HuH-7.5 (cell line): ENCODE results near the gene PRSS57.

Source experiments
- DNase-seq: peaks from one replicate; pipeline ENCODE4 v3.0.0; 2011; ENCODE audit warnings: low spot score

Gene PRSS57

DNA sequence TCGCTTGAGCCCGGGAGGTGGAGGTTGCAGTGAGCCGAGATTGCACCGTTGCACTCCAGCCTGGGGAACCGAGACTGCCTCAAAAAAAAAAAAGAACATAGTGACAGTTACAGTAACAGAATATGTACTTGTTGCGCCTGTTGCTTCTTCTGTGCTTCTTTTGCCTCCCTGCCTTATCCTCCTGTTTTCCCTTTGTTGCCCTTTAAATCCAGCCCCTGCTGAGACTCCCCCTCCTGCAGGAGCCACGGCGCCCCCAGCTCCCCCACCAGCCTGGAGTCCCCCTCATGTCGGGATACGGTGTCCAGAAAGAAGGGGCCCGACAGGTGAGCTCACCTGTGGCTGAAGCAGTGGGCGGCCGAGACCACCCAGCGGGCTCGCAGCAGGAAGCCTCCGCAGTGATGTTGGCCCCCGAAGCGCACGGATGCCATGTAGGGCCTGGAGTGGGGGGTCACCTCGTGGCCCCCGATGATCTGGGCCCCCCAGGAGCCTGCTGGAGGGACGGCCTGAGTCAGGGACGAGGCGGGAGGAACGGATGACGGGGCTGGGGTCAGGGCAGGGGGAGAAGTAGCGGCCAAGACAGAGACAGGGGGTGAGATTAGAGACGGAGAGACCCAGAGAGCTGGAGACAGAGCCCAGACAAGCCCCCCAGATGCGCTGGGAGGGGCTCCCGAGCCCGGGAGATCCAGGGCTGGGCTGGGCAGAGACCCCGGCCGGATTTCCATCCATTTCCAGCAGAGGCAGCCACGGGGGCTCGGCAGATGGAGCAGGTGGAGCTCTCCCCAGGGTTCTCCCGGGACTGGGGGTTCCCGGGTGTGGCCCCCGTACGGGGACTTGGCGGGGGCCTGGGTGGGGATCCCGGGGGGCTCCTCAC lies 536 bp downstream of the PRSS57 start:
- no peak for DNase-seq

DNA sequence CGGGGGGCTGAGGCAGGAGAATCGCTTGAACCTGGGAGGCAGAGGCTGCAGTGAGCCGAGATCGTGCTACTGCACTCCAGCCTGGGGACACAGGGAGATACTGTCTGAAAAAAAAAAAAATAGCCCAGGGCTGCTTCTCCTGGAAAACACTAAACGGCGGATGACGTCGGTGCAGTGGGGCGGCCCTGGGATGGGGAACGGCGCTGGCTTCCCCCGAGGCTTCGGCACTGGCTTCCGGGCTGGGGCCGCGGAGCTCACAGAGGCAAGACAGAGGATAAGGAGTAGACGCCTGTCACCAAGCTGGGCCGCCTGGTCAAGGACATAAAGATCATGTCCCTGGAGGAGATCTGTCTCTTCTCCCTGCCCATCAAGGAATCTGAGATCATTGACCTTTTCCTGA lies 5.0 kb downstream of the PRSS57 start:
- no peak for DNase-seq

DNA sequence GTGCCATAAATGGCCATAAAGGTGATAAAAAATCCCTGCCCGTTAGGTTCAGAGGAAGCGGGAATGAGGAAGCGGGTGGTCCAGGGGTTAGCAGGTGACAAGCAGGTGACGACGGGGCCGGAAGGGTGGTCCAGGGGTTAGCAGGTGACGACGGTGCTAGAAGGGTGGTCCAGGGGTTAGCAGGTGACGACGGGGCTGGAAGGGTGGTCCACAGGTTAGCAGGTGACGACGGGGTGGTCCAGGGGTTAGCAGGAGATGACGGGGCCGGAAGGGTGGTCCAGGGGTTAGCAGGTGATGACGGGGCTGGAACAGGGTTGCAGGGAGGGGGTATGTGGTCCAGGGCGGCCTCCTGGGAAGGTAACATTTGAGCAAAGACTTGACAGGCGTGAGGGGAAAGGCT lies 6.3 kb downstream of the PRSS57 start:
- DNase-seq, result no peak

DNA sequence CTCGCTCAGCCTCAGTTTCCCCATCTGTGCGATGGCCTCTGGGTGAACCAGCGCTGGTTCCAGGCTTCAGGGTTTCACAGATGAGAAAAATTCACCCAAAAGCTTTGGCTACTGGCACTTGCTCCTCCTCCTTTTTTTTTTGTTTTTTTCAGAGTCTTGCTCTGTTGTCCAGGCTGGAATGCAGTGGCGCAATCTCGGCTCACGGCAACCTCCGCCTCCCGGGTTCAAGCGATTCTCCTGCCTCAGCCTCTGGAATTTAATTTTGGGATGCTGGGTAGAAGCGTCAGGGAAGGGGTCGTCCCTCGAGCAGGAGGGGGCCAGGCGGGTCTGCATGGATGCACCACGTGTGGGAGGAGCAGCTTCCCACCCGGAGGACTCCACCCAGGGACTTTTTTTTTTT lies 7.0 kb downstream of the PRSS57 start:
- no peak for DNase-seq

DNA sequence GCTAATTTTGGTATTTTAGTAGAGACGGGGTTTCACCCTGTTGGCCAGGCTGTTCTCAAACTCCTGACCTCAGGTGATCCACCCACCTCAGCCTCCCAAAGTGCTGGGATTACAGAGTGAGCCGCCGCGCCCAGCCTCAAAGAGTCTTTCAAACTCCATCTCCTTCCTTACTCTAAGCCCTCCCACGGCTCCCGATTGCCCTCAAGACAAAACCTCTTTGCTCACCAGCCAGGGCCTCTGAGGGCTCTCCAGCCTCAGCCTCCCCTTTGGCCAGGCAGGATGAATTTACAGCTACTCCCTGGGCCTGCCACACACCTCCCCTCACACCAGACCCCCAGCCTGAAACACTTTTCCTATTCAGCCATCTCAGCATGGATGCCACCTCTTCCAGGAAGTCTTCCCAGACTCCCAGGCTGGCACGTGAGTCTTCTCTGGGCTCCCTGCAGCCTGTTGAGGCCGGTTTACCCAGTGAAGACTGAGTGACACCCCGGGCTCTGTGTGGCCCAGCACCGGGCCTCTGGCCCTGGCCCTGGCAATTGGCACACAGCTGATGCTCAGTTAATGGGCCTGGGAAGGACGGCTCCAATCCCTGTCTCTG lies 7.6 kb downstream of the PRSS57 start:
- DNase-seq, result no peak

DNA sequence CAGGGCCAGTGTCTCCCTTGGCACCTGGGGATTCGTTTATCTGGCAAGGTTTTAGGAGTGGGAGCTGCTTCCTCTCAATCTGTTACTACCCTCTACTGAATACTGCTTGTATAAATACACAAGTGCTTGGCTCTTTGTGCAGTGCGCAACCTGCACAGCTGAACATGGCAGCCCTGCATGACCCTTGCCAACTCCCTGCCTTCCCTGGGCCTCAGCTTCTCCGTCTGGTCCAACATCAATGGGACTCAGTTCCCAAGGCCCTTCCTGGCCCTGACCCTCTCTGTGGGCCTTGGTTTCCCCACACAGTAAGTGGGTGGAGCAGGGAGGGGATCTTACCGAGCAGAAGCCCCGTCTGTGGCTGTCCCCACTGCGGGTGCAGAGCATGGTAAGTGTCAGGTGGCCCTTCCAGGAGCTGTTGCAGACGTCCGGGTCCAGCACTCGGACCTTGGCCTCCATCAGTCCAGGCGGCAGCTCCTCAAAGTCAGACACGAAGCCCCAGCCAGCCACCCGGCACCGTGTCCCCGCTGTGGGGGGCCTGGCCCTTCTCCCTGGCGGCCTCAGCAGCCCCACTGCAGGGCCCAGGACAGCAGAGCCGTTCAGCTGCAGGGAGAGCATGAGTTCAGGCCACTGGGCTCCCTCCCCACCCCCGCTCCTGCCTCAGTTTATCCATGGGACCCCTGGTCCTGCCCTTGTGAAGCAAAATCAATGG lies 8.5 kb downstream of the PRSS57 start:
- no peak for DNase-seq

DNA sequence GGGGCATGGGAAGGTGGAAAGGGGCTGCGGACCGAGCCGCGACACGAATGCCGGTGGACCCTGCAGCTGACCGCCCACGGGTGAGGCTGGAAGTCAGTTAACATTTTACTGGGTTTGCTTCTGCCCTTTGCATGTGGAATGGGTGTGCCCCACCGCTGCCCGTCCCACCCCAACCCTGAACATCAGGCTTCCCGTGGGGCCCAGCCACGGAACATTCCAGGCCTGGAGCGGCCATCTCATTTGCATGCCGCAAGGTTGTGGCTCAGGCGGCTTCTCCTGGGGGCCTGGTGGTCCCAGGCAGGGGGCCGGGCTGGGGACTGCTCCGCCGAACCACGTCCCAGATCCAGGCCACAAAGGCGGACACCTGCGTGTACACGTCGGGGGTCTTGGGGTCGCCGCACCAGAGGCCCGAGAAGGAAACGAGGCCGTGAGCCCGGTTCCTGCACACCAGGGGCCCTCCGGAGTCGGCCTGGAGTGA lies 9.8 kb downstream of the PRSS57 start:
- peak; percentile 11 for DNase-seq

DNA sequence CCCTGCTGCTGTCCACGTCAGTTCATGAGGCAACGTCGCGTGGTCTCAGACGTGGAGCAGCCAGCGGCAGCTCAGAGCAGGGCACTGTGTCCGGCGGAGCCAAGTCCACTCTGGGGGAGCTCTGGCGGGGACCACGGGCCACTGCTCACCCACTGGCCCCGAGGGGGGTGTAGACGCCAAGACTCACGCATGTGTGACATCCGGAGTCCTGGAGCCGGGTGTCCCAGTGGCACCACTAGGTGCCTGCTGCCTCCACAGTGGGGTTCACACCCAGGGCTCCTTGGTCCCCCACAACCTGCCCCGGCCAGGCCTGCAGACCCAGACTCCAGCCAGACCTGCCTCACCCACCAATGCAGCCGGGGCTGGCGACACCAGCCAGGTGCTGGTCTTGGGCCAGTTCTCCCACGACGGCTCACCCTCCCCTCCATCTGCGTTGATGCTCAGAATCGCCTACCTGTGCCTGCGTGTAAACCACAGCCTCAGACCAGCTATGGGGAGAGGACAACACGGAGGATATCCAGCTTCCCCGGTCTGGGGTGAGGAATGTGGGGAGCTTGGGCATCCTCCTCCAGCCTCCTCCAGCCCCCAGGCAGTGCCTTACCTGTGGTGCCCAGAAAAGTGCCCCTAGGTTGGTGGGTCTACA lies 12.5 kb downstream of the PRSS57 start:
- no peak for DNase-seq

DNA sequence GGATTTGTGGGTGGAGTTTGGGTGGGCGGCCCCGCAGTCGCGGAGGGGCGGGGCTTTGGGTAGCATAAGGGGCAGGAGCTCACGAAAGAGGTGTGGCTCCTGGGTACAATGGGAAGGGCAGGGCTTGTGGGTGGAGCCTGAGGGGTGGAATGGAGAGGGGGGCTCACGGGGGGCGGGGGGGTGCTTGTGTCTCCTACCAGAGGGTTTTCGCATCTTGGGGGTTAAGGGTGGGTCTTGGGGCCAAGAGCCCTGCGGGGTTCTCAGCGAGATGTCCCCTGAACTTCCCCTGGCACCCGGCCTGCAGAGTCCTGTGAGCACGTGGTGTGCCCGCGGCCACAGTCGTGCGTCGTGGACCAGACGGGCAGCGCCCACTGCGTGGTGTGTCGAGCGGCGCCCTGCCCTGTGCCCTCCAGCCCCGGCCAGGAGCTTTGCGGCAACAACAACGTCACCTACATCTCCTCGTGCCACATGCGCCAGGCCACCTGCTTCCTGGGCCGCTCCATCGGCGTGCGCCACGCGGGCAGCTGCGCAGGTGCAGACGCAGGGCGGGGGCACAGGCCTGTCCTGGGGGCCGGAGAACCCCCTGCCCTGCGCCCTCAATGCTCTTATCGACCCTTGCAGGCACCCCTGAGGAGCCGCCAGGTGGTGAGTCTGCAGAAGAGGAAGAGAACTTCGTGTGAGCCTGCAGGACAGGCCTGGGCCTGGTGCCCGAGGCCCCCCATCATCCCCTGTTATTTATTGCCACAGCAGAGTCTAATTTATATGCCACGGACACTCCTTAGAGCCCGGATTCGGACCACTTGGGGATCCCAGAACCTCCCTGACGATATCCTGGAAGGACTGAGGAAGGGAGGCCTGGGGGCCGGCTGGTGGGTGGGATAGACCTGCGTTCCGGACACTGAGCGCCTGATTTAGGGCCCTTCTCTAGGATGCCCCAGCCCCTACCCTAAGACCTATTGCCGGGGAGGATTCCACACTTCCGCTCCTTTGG lies 13.9 kb downstream of the PRSS57 start:
- DNase-seq, result peak; percentile 7

DNA sequence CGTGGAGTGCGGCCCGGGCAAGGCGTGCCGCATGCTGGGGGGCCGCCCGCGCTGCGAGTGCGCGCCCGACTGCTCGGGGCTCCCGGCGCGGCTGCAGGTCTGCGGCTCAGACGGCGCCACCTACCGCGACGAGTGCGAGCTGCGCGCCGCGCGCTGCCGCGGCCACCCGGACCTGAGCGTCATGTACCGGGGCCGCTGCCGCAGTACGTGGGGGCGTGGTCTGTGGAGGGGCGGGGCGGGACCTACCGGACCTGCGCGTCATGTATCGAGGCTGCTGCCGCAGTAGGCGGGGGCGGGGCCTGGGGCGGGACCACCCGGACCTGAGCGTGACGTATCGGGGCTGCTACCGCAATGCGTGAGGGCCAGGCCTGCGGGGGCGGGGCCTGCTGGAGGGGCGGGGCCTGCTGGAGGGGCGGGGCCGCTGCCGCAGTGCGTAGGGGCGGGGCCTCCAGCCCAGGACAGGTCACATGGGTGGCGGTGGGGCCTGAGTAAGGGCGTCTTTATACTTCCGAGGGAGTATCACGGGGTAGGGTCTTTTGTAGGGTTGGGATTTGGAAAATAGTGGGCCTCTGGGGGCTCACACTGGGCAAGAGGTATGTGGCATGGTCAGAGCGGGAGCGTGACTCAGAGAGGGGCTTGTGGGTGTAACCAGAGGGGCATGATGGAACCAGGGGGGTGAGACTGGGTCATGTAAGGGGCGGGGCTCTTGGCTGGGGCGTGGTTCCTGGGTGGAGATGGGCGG lies 14.8 kb downstream of the PRSS57 start:
- peak; percentile 99 for DNase-seq

DNA sequence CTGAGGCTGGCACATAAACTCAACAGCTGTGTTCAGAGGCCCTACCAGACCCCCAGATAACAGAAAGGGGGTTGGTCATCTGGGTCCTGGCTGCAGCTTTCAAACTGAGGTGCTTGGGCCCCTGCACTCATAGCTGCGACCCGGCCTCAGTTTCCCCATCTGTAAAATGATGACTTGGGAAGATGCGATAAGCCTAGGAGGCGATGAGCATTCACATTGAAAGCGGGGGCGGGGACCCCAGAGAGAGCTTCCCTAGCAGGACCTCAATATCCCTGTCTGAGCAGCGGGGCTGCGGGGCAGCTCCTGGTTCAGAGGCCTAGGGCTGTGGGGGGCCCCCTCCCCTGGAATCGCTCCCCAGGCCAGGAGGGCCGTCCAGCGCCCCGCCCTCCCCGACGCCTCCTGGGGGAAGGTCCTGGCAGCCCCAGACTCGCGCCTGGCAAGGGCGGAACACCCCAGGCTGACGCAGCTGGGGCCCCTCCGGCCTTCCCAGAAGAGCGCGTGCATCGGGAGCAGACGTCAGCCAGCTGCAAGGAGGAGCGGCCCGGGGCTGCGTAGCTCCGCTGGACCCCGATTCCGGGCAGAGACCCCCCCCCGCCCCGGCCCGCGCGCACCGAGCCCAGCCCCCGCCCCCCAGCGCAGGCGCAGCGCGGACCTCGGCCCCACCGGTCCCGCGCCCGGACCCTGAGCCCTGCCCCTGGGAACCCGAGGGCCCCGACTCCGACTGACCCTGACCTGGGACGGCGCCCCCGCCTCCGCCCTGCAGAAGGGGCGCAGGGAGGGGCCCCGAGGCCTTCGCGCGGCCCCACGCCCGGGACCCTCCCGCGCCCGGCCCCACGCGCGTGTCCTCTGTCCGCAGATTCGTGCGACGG lies 15.6 kb downstream of the PRSS57 start:
- DNase-seq, result peak; percentile 81

DNA sequence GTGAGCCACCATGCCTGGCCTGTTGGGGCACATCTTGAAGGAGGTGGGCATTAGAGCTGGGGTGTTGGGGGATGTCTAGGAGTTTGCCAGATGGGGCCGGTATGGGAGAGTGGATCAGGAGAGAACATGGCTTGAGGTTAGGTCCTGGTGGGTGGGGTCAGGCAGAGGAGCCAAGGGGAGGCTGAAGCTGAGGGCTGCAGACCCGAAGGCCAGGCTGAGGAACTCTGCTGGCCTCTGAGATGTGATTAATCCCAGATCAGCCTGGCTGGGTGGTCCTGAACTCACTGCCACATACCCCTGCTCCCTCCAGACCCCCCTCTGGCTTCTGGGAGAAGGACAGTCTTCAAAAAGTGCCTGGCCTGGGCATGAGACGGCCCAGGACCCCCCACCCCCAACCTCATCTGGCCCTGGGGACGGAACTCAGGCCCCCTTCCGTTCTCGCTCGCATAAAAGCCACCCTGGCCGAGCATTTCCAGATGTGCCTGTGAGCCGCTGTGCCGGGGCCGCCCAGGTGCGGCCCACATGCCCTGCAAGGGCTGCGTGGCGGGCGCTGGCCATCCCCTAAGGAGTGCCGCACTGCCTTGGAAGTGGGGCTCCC lies 16.4 kb downstream of the PRSS57 start:
- peak; percentile 13 for DNase-seq

DNA sequence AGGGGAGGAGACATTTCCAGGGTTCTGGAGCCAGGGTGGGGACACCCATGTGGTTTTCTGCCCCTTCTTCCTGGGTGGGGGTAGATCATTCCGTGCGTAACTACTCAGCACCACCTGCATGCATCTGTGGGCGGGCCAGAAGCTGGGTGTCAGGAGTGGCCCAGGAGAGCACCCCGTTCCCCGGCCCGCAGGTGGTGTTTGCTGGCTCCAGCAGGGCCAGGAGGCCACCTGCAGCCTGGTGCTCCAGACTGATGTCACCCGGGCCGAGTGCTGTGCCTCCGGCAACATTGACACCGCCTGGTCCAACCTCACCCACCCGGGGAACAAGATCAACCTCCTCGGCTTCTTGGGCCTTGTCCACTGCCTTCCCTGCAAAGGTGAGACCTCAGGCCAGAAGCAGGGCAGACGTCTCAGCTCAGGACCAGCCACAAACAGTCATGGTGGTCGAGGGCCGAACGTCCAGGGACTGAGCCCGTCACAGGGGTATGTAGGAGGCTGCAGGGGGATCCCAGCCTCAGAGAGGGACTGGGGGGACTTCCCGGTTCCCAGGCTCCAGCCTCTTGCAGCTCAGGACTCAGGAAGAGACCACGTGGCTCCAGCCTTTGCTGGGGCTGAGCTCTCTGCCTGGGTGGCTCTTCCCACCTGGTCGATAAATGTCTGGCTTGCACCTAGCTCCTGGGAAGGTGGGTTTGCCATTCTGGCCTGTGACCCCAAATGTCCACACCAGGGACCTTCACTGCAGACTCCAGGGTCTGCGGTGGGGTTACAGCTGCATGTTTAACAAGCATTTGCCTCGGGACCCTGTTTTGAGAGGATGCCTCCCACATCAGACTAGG lies 17.4 kb downstream of the PRSS57 start:
- peak; percentile 21 for DNase-seq

DNA sequence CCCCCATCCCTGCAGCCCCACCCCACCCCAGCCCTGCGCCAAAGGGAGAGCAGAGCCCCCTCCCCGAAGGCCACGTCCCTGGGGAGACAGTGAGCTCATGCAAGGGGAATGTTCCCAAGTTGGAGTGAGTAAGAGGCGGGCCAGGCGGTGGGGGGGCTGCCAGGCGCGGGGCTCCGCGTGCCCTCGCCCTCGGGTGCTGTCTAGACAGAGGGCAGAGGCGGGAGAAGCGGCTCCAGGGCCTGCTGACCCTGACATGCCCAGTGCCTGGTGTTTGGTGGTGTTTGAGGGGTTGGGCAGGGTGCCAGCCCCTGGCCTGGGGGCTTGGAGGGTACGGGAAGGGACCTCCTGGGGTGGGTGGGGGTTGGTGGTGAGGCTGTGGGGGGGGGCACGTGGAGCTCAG lies 18.1 kb downstream of the PRSS57 start:
- DNase-seq, result peak; percentile 84

DNA sequence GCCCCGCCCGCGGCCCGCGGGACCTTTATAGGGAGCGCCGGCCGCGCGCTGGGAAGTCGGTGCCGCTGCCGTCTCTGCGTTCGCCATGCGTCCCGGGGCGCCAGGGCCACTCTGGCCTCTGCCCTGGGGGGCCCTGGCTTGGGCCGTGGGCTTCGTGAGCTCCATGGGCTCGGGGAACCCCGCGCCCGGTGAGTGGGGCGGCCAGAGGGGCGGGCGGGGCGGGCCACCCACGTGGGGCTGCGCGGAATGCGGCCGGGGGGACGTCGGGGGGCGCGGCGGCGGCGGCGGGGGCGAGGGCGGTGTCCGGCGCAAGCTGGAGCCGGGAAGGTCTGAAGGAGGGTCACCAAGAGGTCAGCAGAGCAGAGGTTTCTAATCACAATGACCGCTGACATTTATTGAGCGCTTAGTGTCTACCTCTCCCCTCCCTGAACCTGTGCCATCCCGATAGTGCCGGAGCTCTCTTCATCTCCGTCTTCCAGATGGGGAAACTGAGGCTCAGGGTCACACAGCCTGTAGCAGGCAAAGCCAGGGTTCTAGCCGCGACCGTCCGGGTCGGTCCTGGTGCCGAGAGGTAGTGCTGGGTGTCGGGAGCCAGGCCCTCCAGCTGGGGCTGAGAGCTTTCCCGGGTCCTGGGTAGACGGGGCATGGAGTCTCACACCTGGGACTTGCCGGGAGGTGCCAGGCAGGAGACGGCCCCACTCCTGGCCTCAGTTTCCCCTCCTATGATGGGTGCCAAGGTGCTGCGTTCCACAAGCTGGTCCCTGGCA lies 18.7 kb downstream of the PRSS57 start, which contains the start of gene FSTL3:
Gene FSTL3, plus strand, starts transcription at position 54 of the 767 bp plus-strand sequence. Its CDS starts 32 bp downstream, at position 86.
- DNase-seq, result peak; percentile 74

DNA sequence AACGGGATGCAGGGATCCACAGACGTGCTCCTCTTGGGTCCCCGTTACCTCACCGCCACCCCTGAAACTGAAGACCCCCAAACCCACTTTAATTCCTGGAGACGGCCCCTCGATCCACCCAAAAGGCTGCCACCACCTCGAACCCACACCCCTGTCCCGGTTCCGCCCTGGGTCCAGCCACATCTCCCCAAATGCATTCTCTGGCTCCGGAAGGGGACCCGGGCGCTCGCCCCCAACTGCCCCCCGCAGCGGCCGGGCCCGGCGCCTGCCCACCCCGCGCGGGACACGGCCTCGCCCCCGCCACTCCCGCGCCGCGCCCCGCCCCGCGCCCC lies 19.3 kb downstream of the PRSS57 start:
- peak; percentile 55 for DNase-seq
